Heart left ventricle (tissue), 13 donors: ENCODE measurements around the gene PVR.
"Not testable (repeated sequence)": the region's sequence is repeated elsewhere in the genome, so short reads cannot be mapped to it uniquely, and the experiment has no call there.

Experiments used
- CTCF ChIP-seq, 12 donors: fragments of 200-600 bp; sonication (generic) in 4 of 12; IDR thresholded peaks; one replicate each; pipeline versions ENCODE4 v1.5.0 to v1.8.0; 2018 to 2022; ENCODE audit warnings: antibody characterized with exemption in 12 of 12, mild to moderate bottlenecking in 5 of 12
- POLR2A ChIP-seq, 2 donors: fragments of 450-650 bp; IDR thresholded peaks; one replicate each; pipeline ENCODE4 v1.6.1; 2017; ENCODE audit warnings: antibody characterized with exemption in 2 of 2, mild to moderate bottlenecking in 2 of 2, moderate library complexity in 2 of 2
- donor health status: ischemic (EF 13 %, LVEDD 7.1; RV severe dilation, severe dysfunction).
- donor health status: DM: no; HTN: yes; CAD: no.
- donor health status: DM: no; HTN: no; CAD: no.
- donor health status: ischemic (EF 25% LVEDD 6.9; RV normal size, moderate dysfunction).
- donor health status: ischemic (EF 25% LVEDD 5.7; RV mildly dilated, moderate dysfunction).
- donor health status: ischemic (EF 35%, LVEDD 5.7; RV mildly dilated, moderate dysfunction).
- donor health status: nonischemic (EF 11% LVEDD 7.7; RV severe dilation, severe dysfunction).
- donor health status: DM: yes; HTN: yes; CAD: no.
- donor health status: PGD.
- donor health status: ischemic (EF 29% LVEDD 5.4; RV normal size, mild dysfunction).
- donor health status: nonischemic (EF 23%, LVEDD 6.1; RV moderate dilation, normal function).

GRCh38 chr19:44625637-44626036 lies 18.1 kb upstream of the PVR start:
- not testable (repeated sequence) for TF ChIP-seq CTCF, POLR2A (IDR thresholded peaks at IDR 0.05)
